ENCODE data around the gene RCAN2.

RCAN2 gene

DNA sequence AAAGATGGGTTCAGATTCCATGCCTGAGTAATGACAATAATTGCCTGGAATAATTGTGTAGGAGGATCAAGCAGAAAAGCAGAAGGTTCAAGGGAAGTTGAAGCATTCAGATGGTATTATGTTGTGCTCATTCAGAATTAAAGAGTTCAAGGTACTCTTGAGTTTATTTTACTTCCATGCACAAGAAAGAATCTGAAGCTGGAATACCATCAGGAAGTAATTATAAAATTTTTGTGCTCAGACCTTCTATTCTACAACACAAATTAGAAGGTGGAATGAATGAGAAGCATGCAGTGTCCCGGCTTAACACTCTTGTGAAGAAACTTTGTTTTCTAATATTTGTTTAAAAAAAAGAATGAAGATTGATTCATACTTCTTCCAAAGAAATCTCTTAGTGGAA lies 181.1 kb downstream of the RCAN2 start:
- Histone ChIP-seq H3K27me3 (replicated peaks; ENCODE audit: insufficient read depth, low read length) (no peaks in the 10 kb centered on the region), H3K4me2 (ENCODE audit: low read depth, low read length) (no peak overlapping the region)

DNA sequence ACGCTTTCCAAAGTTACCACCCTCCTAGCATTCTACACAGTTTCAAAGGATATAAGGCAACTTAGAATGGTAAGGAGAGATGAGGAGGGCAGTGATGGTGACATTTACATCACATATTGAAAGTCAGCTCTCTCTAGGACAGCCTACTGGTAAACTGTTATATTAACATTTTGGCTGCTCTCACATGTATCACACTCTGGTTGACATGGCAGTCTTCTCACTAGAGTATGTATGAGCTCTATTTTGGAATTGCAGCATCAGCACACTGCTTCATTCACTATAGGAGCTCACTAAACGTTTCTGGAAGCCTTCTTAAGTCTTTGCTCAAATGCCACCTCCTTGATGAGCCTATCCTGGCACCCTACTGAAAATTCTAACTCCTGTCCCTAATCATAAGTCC lies 184.8 kb downstream of the RCAN2 start:
- Histone ChIP-seq H2AFZ (ENCODE audit: low read length) (no peak overlapping the region), H4K20me1 (ENCODE audit: insufficient read depth, low read length) (no peaks in the 10 kb centered on the region), H3K27ac (ENCODE audit: low read length) (no peak overlapping the region), H3F3A (ENCODE audit: insufficient read depth, low read length) (no peaks in the 10 kb centered on the region), H3K27me3 (replicated peaks; ENCODE audit: insufficient read depth, low read length) (no peaks in the 10 kb centered on the region), H3K4me3 (ENCODE audit: low read length) (no peak overlapping the region), H3K4me2 (ENCODE audit: low read depth, low read length) (no peak overlapping the region), H3K4me1 (ENCODE audit: low read length) (no peaks in the 10 kb centered on the region), H3K9me2 (replicated peaks; ENCODE audit: insufficient read depth, low read length) (no peaks in the 10 kb centered on the region), H3K36me3 (replicated peaks; ENCODE audit: insufficient read depth, low read length) (no peaks in the 10 kb centered on the region), H3K9me3 (replicated peaks; ENCODE audit: insufficient read depth, low read length) (no peaks in the 10 kb centered on the region), H3K9ac (ENCODE audit: low read length) (no peak overlapping the region), H3K79me2 (ENCODE audit: low read length) (no peaks in the 10 kb centered on the region)
- TF ChIP-seq EZH2 (optimal IDR thresholded peaks at IDR 0.05; ENCODE audit: low read depth, low read length): no peak
- no peak for TF ChIP-seq EZH2phosphoT487 (IDR thresholded peaks at IDR 0.05; ENCODE audit: low read length)
- no peak for DNase-seq

More for the DNA sequence above, 181.1 kb downstream of the RCAN2 start:
- H3K4me3 ChIP-seq (ENCODE audit: low read length): no peak overlapping the region
- no peak overlapping the region for H3K27ac ChIP-seq (ENCODE audit: low read length)
- H4K20me1 ChIP-seq (ENCODE audit: insufficient read depth, low read length): no peaks in the 10 kb centered on the region
- no peaks in the 10 kb centered on the region for H3K9me2 ChIP-seq (replicated peaks; ENCODE audit: insufficient read depth, low read length)
- no peak overlapping the region for H3K9ac ChIP-seq (ENCODE audit: low read length)
- no peaks in the 10 kb centered on the region for H3F3A ChIP-seq (ENCODE audit: insufficient read depth, low read length)
- no peaks in the 10 kb centered on the region for H3K79me2 ChIP-seq (ENCODE audit: low read length)
- no peak overlapping the region for H2AFZ ChIP-seq (ENCODE audit: low read length)
- TF ChIP-seq, protein P1, sequence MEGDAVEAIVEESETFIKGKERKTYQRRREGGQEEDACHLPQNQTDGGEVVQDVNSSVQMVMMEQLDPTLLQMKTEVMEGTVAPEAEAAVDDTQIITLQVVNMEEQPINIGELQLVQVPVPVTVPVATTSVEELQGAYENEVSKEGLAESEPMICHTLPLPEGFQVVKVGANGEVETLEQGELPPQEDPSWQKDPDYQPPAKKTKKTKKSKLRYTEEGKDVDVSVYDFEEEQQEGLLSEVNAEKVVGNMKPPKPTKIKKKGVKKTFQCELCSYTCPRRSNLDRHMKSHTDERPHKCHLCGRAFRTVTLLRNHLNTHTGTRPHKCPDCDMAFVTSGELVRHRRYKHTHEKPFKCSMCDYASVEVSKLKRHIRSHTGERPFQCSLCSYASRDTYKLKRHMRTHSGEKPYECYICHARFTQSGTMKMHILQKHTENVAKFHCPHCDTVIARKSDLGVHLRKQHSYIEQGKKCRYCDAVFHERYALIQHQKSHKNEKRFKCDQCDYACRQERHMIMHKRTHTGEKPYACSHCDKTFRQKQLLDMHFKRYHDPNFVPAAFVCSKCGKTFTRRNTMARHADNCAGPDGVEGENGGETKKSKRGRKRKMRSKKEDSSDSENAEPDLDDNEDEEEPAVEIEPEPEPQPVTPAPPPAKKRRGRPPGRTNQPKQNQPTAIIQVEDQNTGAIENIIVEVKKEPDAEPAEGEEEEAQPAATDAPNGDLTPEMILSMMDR (IDR thresholded peaks at IDR 0.05; ENCODE audit: low read length): no peak
- no peak for TF ChIP-seq EZH2 (optimal IDR thresholded peaks at IDR 0.05; ENCODE audit: low read depth, low read length)
- TF ChIP-seq EZH2phosphoT487 (IDR thresholded peaks at IDR 0.05; ENCODE audit: low read length): no peak
- no peaks in the 10 kb centered on the region for H3K36me3 ChIP-seq (replicated peaks; ENCODE audit: insufficient read depth, low read length)
- no peak for DNase-seq
- H3K9me3 ChIP-seq (replicated peaks; ENCODE audit: insufficient read depth, low read length): no peaks in the 10 kb centered on the region
- H3K4me1 ChIP-seq (ENCODE audit: low read length): no peaks in the 10 kb centered on the region

DNA sequence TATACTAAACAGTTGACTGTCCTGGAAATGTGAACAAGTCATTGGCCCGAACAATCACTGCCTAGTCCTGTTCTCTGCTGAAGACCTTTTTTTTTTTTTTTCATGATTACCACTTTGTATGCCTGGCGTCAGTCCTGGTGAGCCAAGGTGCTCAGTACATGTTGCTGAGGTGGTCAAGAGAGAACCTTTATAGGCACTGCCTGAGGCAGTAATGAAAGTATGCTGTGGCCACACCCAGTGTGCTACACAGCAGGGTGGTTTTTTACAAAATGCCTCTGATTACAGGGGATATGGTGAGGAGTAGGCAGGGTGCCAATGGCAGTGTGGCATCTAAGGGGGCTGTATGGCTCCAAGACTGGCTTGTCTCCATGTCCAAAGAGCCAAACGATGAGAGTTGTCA lies 185.4 kb downstream of the RCAN2 start:
- TF ChIP-seq EZH2phosphoT487 (IDR thresholded peaks at IDR 0.05; ENCODE audit: low read length): no peak
- H3K27ac ChIP-seq (ENCODE audit: low read length): no peak overlapping the region
- no peaks in the 10 kb centered on the region for H3K79me2 ChIP-seq (ENCODE audit: low read length)
- H3K4me2 ChIP-seq (ENCODE audit: low read depth, low read length): no peak overlapping the region
- no peak overlapping the region for H3K9ac ChIP-seq (ENCODE audit: low read length)
- no peaks in the 10 kb centered on the region for H3F3A ChIP-seq (ENCODE audit: insufficient read depth, low read length)
- no peaks in the 10 kb centered on the region for H3K4me1 ChIP-seq (ENCODE audit: low read length)
- H4K20me1 ChIP-seq (ENCODE audit: insufficient read depth, low read length): no peaks in the 10 kb centered on the region
- H3K9me2 ChIP-seq (replicated peaks; ENCODE audit: insufficient read depth, low read length): no peaks in the 10 kb centered on the region
- H3K36me3 ChIP-seq (replicated peaks; ENCODE audit: insufficient read depth, low read length): no peaks in the 10 kb centered on the region
- H3K27me3 ChIP-seq (replicated peaks; ENCODE audit: insufficient read depth, low read length): no peaks in the 10 kb centered on the region
- no peak overlapping the region for H2AFZ ChIP-seq (ENCODE audit: low read length)
- DNase-seq: peak; percentile 38
- no peak overlapping the region for H3K4me3 ChIP-seq (ENCODE audit: low read length)
- no peaks in the 10 kb centered on the region for H3K9me3 ChIP-seq (replicated peaks; ENCODE audit: insufficient read depth, low read length)

DNA sequence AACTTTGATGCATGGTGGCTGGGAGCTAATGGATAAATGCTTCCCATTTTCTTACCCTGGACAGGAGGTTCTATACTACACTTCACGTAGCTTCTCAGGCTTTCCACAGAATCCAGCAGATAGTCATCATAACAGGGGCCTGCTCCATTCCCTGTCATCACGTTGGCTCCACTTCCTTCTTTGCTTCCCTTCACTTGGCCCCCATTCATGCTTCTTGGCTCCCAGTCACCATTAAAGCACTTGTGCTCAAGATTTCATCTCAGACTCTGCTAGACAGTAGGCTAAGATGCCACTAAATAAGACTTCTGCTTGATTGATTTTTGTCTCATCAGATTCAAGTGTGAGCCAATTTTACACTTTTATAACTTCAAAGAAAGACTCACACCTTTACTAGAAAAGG lies 186.0 kb downstream of the RCAN2 start:
- H3K4me2 ChIP-seq (ENCODE audit: low read depth, low read length): no peak overlapping the region
- H3K4me3 ChIP-seq (ENCODE audit: low read length): no peak overlapping the region
- H4K20me1 ChIP-seq (ENCODE audit: insufficient read depth, low read length): no peaks in the 10 kb centered on the region
- DNase-seq: no peak
- TF ChIP-seq EZH2phosphoT487 (IDR thresholded peaks at IDR 0.05; ENCODE audit: low read length) (no peak), EZH2 (optimal IDR thresholded peaks at IDR 0.05; ENCODE audit: low read depth, low read length) (no peak)
- TF ChIP-seq, protein P1 (IDR thresholded peaks at IDR 0.05; ENCODE audit: low read length): no peak
- H3F3A ChIP-seq (ENCODE audit: insufficient read depth, low read length): no peaks in the 10 kb centered on the region
- no peaks in the 10 kb centered on the region for H3K9me3 ChIP-seq (replicated peaks; ENCODE audit: insufficient read depth, low read length)
- no peaks in the 10 kb centered on the region for H3K9me2 ChIP-seq (replicated peaks; ENCODE audit: insufficient read depth, low read length)
- no peaks in the 10 kb centered on the region for H3K79me2 ChIP-seq (ENCODE audit: low read length)
- no peak overlapping the region for H3K27ac ChIP-seq (ENCODE audit: low read length)
- H3K9ac ChIP-seq (ENCODE audit: low read length): no peak overlapping the region
- H3K4me1 ChIP-seq (ENCODE audit: low read length): no peaks in the 10 kb centered on the region
- H2AFZ ChIP-seq (ENCODE audit: low read length): no peak overlapping the region
- no peaks in the 10 kb centered on the region for H3K36me3 ChIP-seq (replicated peaks; ENCODE audit: insufficient read depth, low read length)
- no peaks in the 10 kb centered on the region for H3K27me3 ChIP-seq (replicated peaks; ENCODE audit: insufficient read depth, low read length)
